GM10266 (cell line): ENCODE results near the gene BMERB1.
"Not testable (repeated sequence)": the region's sequence is repeated elsewhere in the genome, so short reads cannot be mapped to it uniquely, and the experiment has no call there.

Experiments used
- DNase-seq: peaks from one replicate; pipeline ENCODE4 v3.0.0; 2012; ENCODE audit errors: extremely low spot score
- TF ChIP-seq, protein P1 (sequence below): IDR thresholded peaks from 2 replicates; pipeline ENCODE4 v1.5.1; 2012; ENCODE audit warnings: mild to moderate bottlenecking, low read depth; ENCODE audit not compliant: control insufficient read depth, insufficient read depth; ENCODE audit errors: missing control alignments

The BMERB1 gene

GRCh38 chr16:15439102-15439501, 4.7 kb downstream of the BMERB1 start:
- DNase-seq: no peak
- TF ChIP-seq, protein P1, sequence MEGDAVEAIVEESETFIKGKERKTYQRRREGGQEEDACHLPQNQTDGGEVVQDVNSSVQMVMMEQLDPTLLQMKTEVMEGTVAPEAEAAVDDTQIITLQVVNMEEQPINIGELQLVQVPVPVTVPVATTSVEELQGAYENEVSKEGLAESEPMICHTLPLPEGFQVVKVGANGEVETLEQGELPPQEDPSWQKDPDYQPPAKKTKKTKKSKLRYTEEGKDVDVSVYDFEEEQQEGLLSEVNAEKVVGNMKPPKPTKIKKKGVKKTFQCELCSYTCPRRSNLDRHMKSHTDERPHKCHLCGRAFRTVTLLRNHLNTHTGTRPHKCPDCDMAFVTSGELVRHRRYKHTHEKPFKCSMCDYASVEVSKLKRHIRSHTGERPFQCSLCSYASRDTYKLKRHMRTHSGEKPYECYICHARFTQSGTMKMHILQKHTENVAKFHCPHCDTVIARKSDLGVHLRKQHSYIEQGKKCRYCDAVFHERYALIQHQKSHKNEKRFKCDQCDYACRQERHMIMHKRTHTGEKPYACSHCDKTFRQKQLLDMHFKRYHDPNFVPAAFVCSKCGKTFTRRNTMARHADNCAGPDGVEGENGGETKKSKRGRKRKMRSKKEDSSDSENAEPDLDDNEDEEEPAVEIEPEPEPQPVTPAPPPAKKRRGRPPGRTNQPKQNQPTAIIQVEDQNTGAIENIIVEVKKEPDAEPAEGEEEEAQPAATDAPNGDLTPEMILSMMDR: no peak

GRCh38 chr16:15439521-15439920, 5.1 kb downstream of the BMERB1 start:
- TF ChIP-seq, protein P1: no peak
- DNase-seq: no peak

DNA sequence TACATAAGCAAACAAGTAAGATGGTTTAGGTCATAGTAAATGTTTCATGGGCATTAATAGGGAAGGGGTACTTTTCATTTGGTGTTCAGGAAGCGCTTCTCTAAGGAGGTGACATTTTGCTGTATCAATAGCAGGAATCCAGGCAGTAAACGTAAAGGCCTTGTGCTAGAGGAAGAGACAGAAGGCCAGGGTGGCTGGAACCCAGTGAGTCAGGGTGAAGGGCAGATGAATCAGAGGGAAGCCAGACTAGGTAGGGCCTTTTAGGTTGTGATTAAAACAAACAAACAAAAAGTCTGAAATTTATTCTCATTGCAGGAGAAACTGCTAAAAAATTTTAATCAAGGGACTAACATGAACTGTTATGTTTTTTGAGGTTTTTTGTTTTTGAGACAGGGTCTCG, 6.5 kb downstream of the BMERB1 start:
- no peak for DNase-seq
- TF ChIP-seq, protein P1: no peak

GRCh38 chr16:15442140-15442539, 7.8 kb downstream of the BMERB1 start:
- DNase-seq: not testable (repeated sequence)

DNA sequence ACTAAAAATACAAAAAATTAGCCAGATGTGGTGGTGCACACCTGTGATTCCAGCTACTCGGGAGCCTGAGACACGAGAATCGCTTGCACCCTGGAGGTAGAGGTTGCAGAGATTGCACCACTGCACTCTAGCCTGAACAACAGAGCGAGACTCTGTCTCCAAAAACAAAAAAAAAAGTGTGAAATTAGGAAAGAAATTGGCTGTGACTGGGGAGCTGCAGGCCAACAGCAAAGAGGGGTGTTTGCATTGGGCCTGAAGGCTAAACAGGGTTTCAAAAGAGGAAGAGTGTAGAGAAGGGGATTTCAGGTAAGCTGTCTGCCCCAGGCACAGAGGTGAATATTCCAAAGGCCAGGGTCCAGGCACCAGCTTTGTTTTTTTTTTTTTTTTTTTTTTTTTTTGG, 9.4 kb downstream of the BMERB1 start:
- no peak for DNase-seq
- TF ChIP-seq, protein P1: no peak

GRCh38 chr16:15444264-15444663, 9.9 kb downstream of the BMERB1 start:
- TF ChIP-seq, protein P1: no peak
- no peak for DNase-seq

GRCh38 chr16:15445450-15445849, 11.1 kb downstream of the BMERB1 start:
- DNase-seq: no peak
- TF ChIP-seq, protein P1: no peak

GRCh38 chr16:15446901-15447300, 12.5 kb downstream of the BMERB1 start:
- TF ChIP-seq, protein P1: no peak
- DNase-seq: no peak
